K562 (cell line): ENCODE measurements around the gene ARL6IP1.
"Not testable (repeated sequence)": the region's sequence is repeated elsewhere in the genome, so short reads cannot be mapped to it uniquely, and the experiment has no call there.

Source experiments
- EWSR1 ChIP-seq: fragments of 450-650 bp; IDR thresholded peaks from 2 replicates; pipeline ENCODE4 v1.6.1; 2018; ENCODE audit warnings: borderline replicate concordance, mild to moderate bottlenecking, low read depth, moderate library complexity; ENCODE audit not compliant: partially characterized antibody
- GATAD2A ChIP-seq: fragments of 450-650 bp; IDR thresholded peaks from 2 replicates; pipeline ENCODE4 v1.6.1; 2017
- HMGXB4 ChIP-seq: sonication (generic); formaldehyde crosslinking; IDR thresholded peaks from 2 replicates; pipeline ENCODE4 v1.8.1; 2023; ENCODE audit warnings: mild to moderate bottlenecking, missing genetic modification reagents
- IRF1 ChIP-seq: sonication (generic); formaldehyde crosslinking; IDR thresholded peaks from 2 replicates; pipeline ENCODE4 v1.8.0; 2022; ENCODE audit warnings: missing genetic modification reagents, mild to moderate bottlenecking, borderline replicate concordance
- KHSRP ChIP-seq: fragments of 450-650 bp; IDR thresholded peaks from 2 replicates; pipeline ENCODE4 v1.6.1; 2017
- SIN3A ChIP-seq, 2 experiments: fragments of 150-350 bp in 1 of 2; IDR thresholded peaks; 2 replicates each; pipeline ENCODE4 v1.6.1; 2011 to 2016; ENCODE audit warnings: borderline replicate concordance in 2 of 2, low read depth in 2 of 2, low read length in 2 of 2, mild to moderate bottlenecking in 2 of 2, moderate library complexity in 2 of 2; ENCODE audit not compliant: control insufficient read depth in 1 of 2
- TCF7 ChIP-seq: sonication (generic); IDR thresholded peaks from 2 replicates; pipeline ENCODE4 v1.6.1; 2016; ENCODE audit warnings: antibody characterized with exemption, borderline replicate concordance
- ZBTB40 ChIP-seq, 2 experiments: fragments of 450-650 bp in 1 of 2; sonication (generic) in 1 of 2; formaldehyde crosslinking in 1 of 2; IDR thresholded peaks; 2 replicates each; pipeline versions ENCODE4 v1.7.1 to v1.9.0; 2016 to 2022; ENCODE audit warnings: inconsistent platforms in 1 of 2, mild to moderate bottlenecking in 1 of 2, missing genetic modification reagents in 1 of 2

GRCh38 chr16:18776334-18776733 lies 25.0 kb downstream of the ARL6IP1 start:
- not testable (repeated sequence) for TF ChIP-seq ZBTB40 (IDR thresholded peaks at IDR 0.05); ZBTB40 (CRISPR knock-in tag; IDR thresholded peaks at IDR 0.05); GATAD2A; EWSR1; HMGXB4 (CRISPR knock-in tag); SIN3A (IDR thresholded peaks at IDR 0.05; ENCODE audit: borderline replicate concordance in 2 of 2, control insufficient read depth in 1 of 2, low read depth in 2 of 2, low read length in 2 of 2); IRF1; KHSRP; TCF7
